GDM1 (cell line): ENCODE measurements around the gene VN1R4.
"Not testable (repeated sequence)": the region's sequence is repeated elsewhere in the genome, so short reads cannot be mapped to it uniquely, and the experiment has no call there.

Experiments used
- DNase-seq: peaks from one replicate; lab custom pipeline; 2025; lab: John Stamatoyannopoulos, UW

The VN1R4 gene, protein sequence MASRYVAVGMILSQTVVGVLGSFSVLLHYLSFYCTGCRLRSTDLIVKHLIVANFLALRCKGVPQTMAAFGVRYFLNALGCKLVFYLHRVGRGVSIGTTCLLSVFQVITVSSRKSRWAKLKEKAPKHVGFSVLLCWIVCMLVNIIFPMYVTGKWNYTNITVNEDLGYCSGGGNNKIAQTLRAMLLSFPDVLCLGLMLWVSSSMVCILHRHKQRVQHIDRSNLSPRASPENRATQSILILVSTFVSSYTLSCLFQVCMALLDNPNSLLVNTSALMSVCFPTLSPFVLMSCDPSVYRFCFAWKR

DNA sequence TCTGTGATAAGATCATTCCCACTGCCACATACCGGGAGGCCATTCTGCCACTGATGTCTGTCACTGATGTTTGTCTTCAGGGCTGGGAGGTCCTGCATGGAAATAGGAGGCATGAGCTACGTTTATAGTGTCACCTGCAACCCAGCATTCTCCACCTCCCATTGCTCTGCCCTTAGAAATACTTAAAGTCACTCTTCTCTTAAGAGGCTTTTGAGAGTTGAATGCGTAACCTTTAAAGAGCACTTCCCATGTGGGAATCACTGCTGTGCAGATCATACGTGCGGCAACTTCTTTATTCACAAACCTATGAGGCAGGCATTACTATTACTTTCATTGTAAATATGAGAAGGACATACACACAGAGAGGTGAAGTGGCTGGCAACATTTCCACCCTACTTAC is at the start of gene VN1R4:
Gene VN1R4, minus strand, starts transcription at position 101 of the 400 bp plus-strand sequence. Its CDS starts 58 bp downstream, at position 43.
- DNase-seq: not testable (repeated sequence)

DNA sequence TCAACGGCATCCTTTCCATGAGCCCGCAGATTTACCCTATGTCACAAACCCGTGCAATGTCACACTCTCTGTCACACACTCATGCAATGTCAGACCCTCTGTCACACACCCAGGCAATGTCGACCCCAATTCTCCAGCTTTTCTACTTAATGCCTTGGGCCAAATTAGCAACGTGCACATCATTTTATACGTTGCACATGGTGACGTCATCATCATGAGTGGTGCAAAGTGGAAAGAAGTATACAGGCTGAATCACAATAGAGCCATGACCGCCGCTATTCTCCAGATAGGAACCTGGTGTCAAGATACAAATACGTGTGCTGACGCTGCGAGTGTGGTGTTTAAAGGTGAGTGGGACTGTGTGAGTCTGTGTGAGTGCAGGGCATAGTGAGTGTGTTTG is 44.4 kb upstream of the VN1R4 start:
- no peak for DNase-seq

DNA sequence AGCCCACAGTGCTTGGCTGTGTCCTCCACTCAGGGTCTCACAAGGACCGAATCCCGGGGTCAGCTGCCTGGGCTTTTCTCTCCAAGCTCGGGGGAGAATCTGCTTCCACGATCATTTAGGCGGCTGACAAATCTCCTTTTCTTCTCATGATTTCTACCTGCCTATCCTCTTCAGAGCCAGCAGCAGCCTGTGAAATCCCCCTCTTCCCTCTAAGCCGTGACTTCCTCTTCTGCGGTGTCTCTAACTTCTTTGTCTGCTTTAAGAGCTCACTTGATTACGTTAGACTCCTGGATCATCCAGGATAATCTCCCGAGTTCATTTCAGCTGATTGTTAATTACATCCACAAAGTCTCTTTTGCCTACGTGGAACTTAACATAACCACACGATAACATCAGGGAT is 43.5 kb upstream of the VN1R4 start:
- no peak for DNase-seq

DNA sequence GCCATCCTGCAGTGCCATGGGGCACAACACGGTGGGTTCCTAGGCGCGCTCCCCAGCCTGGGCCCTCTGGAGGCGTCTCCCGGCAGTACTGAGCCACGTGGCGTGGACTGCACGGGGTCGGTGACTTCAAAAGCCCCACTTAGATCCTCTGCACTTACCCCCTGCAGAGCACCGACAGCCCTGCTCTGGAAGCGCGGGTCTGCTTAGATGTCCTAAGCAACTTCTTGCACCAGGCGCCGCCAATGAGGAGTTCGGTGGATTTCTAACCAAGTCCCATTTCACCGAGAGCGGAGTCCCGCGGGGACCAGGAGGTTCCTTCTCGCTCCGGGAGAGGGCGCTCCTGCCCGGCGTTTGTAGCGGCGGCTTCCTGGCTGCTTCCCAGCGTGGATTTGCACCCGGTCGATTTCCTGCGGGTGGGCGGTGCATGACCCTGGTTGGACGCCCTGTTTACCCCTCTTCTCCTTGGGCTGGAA is 40.9 kb upstream of the VN1R4 start:
- no peak for DNase-seq

DNA sequence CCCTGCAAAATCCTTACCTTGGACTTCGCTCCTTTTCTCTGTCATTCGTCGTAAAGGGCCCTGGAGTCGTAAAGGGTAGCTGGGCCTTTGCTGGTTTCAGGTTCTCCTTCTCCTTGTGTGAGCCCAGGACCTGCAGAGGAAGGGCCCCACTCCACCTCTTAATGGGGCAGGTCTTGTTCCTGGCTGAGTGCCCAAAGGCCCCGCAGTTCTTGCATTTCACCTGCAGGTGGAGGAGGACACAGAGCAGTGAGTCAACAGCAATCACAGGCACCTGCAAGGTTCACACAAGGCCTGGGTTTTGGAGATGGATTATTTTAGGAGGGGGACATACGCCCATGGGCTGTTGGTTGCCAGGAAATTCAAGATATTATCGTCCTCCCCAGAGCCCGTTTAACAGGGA is 33.8 kb upstream of the VN1R4 start:
- DNase-seq: not testable (repeated sequence)

DNA sequence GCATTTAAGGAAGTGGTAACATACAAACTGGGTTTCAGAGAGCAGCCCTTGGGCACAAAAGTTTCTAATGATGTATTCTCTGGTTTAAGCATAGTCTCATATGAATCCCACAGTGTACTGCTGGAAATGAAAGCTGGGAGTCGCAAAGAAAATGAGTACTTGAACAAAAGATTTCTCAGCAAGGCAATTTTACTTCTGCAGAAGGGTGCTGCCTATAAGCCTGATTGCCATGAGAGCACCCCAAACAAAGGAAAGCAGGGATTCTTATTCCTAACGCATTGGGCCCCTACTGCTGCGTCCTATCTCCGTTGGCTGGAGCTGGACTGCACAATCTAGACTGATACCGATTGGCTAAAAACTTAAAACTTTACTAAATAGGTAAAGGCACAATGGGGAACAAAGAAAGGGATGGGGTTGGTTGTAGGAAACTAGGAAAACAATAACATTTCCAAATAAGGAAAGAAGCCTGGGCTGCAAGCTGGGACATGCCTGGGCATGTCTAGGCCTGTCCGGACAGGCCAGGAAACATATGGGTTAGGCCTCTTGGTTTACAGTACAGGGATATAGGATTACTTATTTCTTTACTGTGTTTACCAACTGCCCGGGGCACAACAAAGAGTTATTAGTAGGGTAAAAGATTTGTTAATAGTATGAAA is 27.4 kb upstream of the VN1R4 start:
- DNase-seq: no peak

DNA sequence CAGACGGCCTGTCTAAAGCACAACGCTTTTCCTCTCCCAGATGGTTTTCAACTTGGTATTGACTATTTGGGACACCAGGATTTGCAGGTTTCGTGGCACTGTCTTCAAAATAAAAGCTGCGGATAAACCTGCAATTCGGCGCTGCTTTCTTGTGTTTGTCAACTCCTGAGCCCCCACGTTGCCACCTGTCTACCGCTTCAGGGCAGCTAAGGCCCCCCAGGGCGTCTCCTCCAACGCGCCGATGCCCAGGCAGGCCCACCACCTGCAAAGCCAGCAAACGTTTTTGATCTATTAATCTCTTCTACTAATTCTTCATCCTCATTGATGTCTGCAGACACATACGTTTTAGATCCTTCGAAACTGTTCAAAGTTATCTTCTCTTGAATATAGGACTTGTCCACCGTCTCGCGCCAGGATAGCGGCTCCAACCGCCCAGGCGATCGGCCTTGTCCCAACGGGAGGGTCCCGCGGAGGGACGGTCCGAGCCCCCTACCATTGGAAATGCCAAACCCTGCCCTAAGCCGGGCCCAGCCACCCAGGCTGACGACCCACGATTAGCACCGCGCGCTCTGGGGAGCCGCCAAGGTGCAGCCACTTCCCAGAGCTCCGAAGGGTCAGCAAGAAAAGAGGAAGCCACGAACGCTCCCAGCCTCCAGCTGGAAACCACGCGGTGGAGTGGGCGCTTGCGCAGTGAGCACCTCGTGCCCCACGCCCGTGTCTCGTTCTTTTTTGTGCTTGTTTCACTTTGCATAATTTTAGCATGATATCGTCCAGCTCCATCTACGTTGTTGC is 23.4 kb upstream of the VN1R4 start:
- no peak for DNase-seq

DNA sequence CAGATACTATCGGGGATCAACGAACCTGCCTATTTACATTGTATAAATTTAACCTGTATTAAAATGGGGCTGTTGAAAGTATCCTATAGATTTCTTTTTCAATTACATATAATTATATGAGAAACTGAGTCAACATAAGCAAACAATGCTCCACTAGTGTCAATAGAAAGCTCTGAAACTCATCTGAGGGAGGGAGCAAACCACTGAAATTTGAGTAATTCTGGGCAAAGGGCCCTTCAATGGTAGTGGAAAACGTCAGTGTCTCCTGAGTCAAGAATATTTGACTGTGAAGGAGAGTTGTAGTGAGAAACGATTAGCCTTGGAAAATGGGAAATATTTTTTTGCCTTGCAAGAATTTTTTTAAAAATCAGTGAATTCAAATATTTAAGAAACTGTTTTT is 17.6 kb upstream of the VN1R4 start:
- DNase-seq: no peak

DNA sequence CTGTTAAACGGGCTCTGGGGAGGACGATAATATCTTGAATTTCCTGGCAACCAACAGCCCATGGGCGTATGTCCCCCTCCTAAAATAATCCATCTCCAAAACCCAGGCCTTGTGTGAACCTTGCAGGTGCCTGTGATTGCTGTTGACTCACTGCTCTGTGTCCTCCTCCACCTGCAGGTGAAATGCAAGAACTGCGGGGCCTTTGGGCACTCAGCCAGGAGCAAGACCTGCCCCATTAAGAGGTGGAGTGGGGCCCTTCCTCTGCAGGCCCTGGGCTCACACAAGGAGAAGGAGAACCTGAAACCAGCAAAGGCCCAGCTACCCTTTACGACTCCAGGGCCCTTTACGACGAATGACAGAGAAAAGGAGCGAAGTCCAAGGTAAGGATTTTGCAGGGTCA is 14.4 kb upstream of the VN1R4 start:
- DNase-seq: not testable (repeated sequence)

DNA sequence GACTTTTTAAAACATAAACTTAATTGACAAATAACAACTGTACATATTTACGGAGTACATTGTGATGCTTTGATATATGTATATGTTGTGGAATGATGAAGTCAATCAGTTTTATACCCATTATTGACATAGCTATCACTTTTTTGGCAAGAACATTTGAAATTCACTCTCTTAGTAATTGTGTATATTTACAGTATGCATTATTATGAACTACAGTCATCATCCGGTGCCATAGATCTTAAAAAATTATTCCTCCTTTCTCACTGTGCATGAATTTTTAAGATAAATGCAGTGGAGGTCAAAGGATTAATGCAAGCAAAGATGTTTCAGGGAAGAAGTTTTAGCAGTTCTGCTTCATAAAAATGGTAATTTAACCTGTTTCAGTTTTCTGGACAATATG is 8.0 kb upstream of the VN1R4 start:
- no peak for DNase-seq

DNA sequence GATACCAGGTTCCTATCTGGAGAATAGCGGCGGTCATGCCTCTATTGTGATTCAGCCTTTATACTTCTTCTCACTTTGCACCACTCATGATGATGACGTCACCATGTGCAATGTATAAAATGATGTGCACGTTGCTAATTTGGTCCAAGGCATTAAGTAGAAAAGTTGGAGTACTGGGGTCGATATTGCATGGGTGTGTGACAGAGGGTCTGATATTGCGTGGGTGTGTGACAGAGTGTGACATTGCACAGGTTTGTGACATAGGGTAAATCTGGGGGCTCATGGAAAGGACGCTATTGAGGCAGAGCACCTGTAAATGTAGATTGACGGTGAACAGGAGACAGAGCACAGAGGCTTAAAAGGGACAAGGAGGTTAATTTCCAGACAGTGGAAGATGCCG is 4.5 kb upstream of the VN1R4 start:
- no peak for DNase-seq

DNA sequence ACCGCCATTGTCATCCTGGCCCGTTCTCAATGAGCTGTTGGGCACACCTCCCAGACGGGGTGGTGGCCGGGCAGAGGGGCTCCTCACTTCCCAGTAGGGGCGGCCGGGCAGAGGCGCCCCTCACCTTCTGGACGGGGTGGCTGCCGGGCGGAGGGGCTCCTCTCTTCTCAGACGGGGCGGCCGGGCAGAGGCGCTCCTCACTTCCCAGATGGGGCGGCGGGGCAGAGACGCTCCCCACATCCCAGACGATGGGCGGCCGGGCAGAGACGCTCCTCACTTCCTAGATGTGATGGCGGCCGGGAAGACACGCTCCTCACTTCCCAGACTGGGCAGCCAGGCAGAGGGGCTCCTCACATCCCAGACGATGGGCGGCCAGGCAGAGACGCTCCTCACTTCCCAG is 2.3 kb upstream of the VN1R4 start:
- DNase-seq: not testable (repeated sequence)

DNA sequence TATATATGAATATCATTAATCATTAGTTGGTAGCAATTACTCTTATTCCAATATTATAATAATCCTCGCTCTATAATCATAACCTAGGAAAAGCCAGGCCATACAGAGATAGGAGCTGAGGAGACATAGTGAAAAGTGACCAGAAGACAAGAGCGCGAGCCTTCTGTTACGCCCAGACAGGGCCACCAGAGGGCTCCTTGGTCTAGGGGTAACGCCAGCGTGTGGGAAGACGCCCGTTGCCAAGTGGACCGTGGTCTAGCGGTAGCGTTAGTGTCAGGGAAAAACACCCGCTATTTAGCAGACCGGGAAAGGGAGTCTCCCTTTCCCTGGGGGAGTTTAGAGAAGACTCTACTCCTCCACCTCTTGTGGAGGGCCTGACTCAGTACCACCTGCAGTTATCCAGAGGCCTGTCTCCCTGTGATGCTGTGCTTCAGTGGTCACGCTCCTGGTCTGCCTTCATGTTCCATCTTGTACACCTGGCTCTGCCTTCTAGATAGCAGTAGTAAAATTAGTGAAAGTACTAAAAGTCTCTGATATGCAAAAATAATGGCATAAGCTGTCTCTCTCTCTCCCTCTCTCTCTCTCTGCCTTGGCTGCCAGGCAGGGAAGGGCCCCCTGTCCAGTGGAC is 9.7 kb downstream of the VN1R4 start, which contains the start of gene VN1R2:
Gene VN1R2, plus strand, starts transcription at position 578 of the 628 bp plus-strand sequence. CDS start 84 bp downstream, outside the sequence.
- not testable (repeated sequence) for DNase-seq

DNA sequence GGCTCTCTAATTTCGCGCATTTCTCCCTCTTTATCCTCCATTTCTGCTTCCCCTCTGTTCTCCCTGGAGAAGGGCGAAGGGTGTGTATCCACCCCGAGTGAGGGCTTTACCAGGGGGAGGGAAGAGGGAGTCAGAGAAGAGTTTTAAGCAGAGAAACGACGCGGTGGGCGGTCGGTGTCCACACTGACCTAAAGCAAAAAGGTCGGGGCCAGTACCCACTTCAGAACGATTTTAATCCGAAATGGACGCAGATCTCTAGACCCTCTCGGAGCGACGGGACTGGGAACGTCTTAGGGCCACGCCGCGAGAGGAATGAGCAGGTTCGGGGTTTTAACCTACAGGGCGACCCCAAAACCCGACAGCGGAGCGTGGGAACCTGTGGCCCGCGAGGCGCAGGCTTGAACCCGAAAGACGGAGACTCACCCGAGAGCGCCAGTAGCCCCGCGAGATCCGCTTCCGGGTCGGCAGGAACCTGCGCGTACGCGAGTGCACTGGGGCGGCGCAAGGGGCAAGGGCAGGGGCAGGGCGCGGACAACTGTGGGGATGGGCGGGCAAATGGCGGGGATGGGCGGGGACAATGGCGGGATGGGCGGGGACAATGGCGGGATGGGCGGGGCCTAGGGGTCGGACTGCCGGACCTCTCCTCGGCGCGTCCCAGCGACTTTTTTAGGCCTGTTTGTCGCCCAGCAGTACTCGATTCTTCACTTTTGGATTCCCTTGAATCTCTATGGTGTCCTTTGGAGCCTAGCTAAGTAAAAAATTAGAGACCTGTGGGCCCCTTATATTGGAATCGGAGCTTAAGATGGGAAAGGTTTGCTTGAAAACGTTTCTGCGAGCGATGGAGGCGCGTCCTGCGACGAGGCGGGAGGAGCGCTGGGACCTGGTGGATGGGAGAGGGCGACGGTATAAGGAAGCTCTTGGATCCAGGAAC is 12.8 kb downstream of the VN1R4 start, which contains the start of gene ZNF677:
Gene ZNF677, minus strand, starts transcription at position 463 of the 931 bp plus-strand sequence. CDS start 3,323 bp downstream, outside the sequence.
- DNase-seq: peak; percentile 52

DNA sequence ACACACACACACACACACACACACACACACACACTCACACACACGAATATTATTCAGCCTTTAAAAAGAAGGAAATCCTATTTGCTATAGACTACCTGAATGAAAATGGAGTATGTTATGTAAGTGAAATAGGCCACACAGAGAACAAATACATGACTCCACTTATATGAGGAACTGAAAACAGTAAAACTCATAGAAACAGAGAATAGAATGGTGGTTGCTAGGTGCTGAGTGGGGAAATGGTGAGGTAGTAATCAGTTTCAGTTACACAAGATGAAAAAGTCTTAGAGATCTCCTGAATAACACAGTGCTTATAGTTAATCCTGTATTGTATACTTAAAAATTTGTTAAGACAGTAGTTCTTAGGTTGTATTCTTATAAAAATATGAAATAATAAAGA is 21.0 kb downstream of the VN1R4 start:
- DNase-seq: no peak

DNA sequence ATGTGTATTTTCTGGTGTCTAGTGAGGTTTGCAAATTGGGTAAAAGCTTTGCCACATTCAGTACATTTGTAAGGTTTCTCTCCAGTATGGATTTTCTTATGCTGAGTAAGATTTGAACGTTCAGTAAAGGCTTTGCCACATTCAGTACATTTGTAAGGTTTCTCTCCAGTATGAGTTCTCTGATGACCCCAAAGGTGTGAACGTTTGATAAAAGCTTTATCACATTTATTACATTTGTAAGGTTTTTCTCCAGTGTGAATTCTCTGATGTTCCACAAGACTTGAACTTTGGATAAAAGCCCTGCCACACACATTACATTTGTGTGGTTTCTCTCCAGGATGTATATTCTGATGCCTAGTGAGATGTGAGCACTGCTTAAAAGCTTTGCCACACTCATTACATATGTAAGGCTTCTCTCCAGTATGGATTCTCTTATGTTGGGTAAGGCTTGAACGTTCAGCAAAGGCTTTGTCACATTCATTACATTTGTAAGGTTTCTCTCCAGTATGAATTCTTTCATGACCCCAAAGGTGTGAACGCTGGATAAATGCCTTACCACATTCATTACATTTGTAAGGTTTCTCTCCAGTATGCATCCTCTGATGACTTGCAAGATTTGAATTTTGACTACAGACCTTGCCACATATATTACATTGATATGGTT is 30.3 kb downstream of the VN1R4 start:
- DNase-seq: no peak

DNA sequence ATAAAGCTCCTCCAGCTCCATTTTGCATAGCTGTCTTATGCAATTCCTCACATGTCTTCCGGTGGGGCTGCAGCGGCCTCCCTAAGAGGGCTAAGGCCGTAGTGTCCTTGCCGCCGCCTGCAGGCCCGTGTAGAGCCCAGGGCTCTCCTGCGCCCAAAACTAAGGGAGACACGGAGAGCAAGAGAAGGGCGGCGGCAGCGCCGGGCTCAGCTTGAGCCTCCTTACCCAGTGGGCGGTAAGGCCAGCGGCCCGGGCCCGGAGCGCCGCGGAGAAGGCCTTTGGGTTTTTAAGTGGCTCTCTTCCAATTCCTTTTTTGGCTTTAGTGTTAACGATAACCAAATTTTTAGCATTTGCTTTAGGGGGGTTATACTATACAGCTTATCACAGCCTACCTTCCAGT is 42.9 kb downstream of the VN1R4 start:
- DNase-seq: no peak

DNA sequence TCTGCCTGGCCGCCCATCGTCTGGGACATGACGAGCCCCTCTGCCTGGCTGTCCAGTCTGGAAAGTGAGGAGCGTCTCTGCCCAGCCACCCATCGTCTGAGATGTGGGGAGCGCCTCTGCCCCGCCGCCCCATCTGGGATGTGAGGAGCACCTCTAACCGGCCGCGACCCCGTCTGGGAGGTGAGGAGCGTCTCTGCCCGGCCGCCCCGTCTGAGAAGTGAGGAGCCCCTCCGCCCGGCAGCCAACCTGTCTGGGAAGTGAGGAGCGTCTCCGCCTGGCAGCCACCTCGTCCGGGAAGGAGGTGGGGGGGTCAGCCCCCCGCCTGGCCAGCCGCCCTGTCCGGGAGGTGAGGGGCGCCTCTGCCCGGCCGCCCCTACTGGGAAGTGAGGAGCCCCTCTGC is 44.8 kb downstream of the VN1R4 start:
- DNase-seq: not testable (repeated sequence)
